Measurements from ENCODE around the gene ARL5C. TPM values are rescaled to one million over a fixed set of nuclear protein-coding genes. Genes with fewer than 3 reads are reported as not detected.

The ARL5C gene
- total RNA-seq, 1 experiment from 2014 or later = not detected

GRCh38 chr17:39192901-39193300 lies 26.9 kb upstream of the ARL5C start:
- BruUV-seq (replicated peaks) = no TSS peak
- CTCF ChIA-PET = no interaction called here
- no peaks in the 10 kb centered on the region for H3K4me1 Mint-ChIP-seq (ENCODE audit: low read depth, unreplicated experiment)
- H3K27me3 Mint-ChIP-seq (ENCODE audit: insufficient read depth, unreplicated experiment) = no peaks in the 10 kb centered on the region
- H3K4me3 ChIP-seq (ENCODE audit: low read depth, low read length) = no peak overlapping the region
- TF ChIP-seq CTCF (IDR thresholded peaks at IDR 0.05; ENCODE audit: insufficient read depth in 1 of 2, low read depth in 1 of 2, low read length in 1 of 2, severe bottlenecking in 1 of 2, unreplicated experiment in 1 of 2) = no peak
- no peaks in the 10 kb centered on the region for H3K27me3 ChIP-seq (replicated peaks; ENCODE audit: control insufficient read depth, insufficient read depth, low read length)
- intact Hi-C loops (cut with micrococcal nuclease; ENCODE audit: unreplicated experiment) = no loop called here
- H3K27ac Mint-ChIP-seq (ENCODE audit: unreplicated experiment) = no peak overlapping the region
- no peaks in the 10 kb centered on the region for H3K36me3 ChIP-seq (ENCODE audit: control insufficient read depth, insufficient read depth, low read length)
- no peak overlapping the region for H3K4me3 Mint-ChIP-seq (ENCODE audit: unreplicated experiment)
- H3K9me3 Mint-ChIP-seq (ENCODE audit: unreplicated experiment) = no peaks in the 10 kb centered on the region
- POLR2A ChIA-PET = no interaction called here
- no peak for DNase-seq
- no peaks in the 10 kb centered on the region for H3K36me3 Mint-ChIP-seq (ENCODE audit: insufficient read depth, unreplicated experiment)
- H3K9me3 ChIP-seq = no peaks in the 10 kb centered on the region
- peaks cover 6% of the 10 kb centered on the region; the same call in 1 of the 2 replicates for H3K4me1 ChIP-seq

- Histone ChIP-seq H3K9me3 (no peaks in the 10 kb centered on the region), H3K4me3 (ENCODE audit: low read depth, low read length) (no peak overlapping the region), H3K36me3 (ENCODE audit: control insufficient read depth, insufficient read depth, low read length) (no peaks in the 10 kb centered on the region), H3K4me1 (peaks cover 5% of the 10 kb centered on the region; the same call in 1 of the 2 replicates), H3K27me3 (replicated peaks; ENCODE audit: control insufficient read depth, insufficient read depth, low read length) (no peaks in the 10 kb centered on the region)
- ChIA-PET POLR2A (no interaction called here), CTCF (no interaction called here)
- H3K4me3 Mint-ChIP-seq (ENCODE audit: unreplicated experiment) = no peak overlapping the region
- no peaks in the 10 kb centered on the region for H3K27me3 Mint-ChIP-seq (ENCODE audit: insufficient read depth, unreplicated experiment)
- H3K36me3 Mint-ChIP-seq (ENCODE audit: insufficient read depth, unreplicated experiment) = no peaks in the 10 kb centered on the region
- no peak for DNase-seq
- BruUV-seq (replicated peaks) = no TSS peak
- H3K27ac Mint-ChIP-seq (ENCODE audit: unreplicated experiment) = no peak overlapping the region
- no peaks in the 10 kb centered on the region for H3K9me3 Mint-ChIP-seq (ENCODE audit: unreplicated experiment)
- intact Hi-C loops (cut with micrococcal nuclease; ENCODE audit: unreplicated experiment) = no loop called here
- no peaks in the 10 kb centered on the region for H3K4me1 Mint-ChIP-seq (ENCODE audit: low read depth, unreplicated experiment)
- TF ChIP-seq CTCF (IDR thresholded peaks at IDR 0.05; ENCODE audit: insufficient read depth in 1 of 2, low read depth in 1 of 2, low read length in 1 of 2, severe bottlenecking in 1 of 2, unreplicated experiment in 1 of 2) = no peak
Measured at GRCh38 chr17:39191750-39192510, 26.0 kb upstream of the ARL5C start.

GRCh38 chr17:39187152-39187830 lies 21.3 kb upstream of the ARL5C start:
- Histone ChIP-seq H3K36me3 (ENCODE audit: control insufficient read depth, insufficient read depth, low read length) (no peaks in the 10 kb centered on the region; the same call in 1 of the 2 replicates), H3K9me3 (no peaks in the 10 kb centered on the region), H3K4me1 (no peaks in the 10 kb centered on the region), H3K4me3 (ENCODE audit: low read depth, low read length) (no peak overlapping the region), H3K27me3 (replicated peaks; ENCODE audit: control insufficient read depth, insufficient read depth, low read length) (no peaks in the 10 kb centered on the region)
- DNase-seq = no peak
- H3K27me3 Mint-ChIP-seq (ENCODE audit: insufficient read depth, unreplicated experiment) = no peaks in the 10 kb centered on the region
- no peaks in the 10 kb centered on the region for H3K9me3 Mint-ChIP-seq (ENCODE audit: unreplicated experiment)
- CTCF ChIA-PET = interaction anchor here (0.6 kb wide), 1 partner anchor 86 kb away, joined by 3 read pairs; no protein-coding TSS in a partner anchor
- no peaks in the 10 kb centered on the region for H3K4me1 Mint-ChIP-seq (ENCODE audit: low read depth, unreplicated experiment)
- BruUV-seq (replicated peaks) = no TSS peak
- H3K36me3 Mint-ChIP-seq (ENCODE audit: insufficient read depth, unreplicated experiment) = no peaks in the 10 kb centered on the region
- no peak overlapping the region for H3K27ac Mint-ChIP-seq (ENCODE audit: unreplicated experiment)
- POLR2A ChIA-PET = no interaction called here
- TF ChIP-seq CTCF (IDR thresholded peaks at IDR 0.05; ENCODE audit: insufficient read depth in 1 of 2, low read depth in 1 of 2, low read length in 1 of 2, severe bottlenecking in 1 of 2, unreplicated experiment in 1 of 2) = no peak
- intact Hi-C loops (cut with micrococcal nuclease; ENCODE audit: unreplicated experiment) = no loop called here
- no peak overlapping the region for H3K4me3 Mint-ChIP-seq (ENCODE audit: unreplicated experiment)

All from Caco-2 (cell line).